Right kidney (tissue), 1 donor: Measurements from ENCODE around the gene FMNL2.

Experiments used
- DNase-seq: peaks from one replicate; pipeline ENCODE4 v3.0.0-alpha.2; 2016

FMNL2 gene

DNA sequence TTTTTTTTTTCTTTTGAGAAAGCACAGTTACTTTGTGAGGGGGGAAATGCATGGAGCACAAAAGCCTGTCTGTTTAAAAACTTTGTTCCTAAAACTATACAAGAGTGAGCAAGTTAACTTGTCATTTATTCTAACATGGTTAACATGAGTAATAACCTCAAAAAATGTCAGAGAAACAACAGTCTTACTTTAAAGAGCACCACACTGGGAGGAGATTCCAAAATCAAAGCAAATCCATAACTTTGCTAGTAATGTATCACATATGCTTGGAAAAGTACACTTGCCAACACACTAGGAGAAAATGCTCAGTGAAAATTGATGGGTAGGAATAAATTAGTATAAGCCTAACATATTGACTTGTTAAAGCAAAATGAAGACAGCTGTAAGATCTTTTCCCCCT lies 225.2 kb downstream of the FMNL2 start:
- DNase-seq: no peak

GRCh38 chr2:152560873-152561595 lies 226.1 kb downstream of the FMNL2 start:
- no peak for DNase-seq

GRCh38 chr2:152562198-152562884 lies 227.4 kb downstream of the FMNL2 start:
- DNase-seq: no peak

DNA sequence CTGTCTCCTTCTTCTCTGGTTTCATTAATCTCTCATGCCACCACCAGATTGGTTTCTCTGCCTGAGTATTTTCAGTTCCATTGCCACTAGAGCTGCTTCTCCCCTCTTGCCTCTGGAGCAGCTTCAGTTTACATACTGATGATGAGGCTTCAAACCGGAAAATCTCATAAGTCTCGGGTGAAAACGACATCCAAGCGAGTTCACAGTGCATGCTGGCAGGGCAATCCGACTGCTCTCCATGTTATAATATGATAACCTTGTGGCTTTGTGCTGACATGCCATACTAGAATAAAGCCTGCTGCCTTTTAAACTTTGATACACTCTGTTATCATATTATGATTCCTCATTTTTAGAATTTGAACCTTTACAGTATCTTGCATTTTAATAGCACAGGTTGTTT lies 228.8 kb downstream of the FMNL2 start:
- DNase-seq: no peak

GRCh38 chr2:152564754-152565551 lies 230.0 kb downstream of the FMNL2 start:
- no peak for DNase-seq

DNA sequence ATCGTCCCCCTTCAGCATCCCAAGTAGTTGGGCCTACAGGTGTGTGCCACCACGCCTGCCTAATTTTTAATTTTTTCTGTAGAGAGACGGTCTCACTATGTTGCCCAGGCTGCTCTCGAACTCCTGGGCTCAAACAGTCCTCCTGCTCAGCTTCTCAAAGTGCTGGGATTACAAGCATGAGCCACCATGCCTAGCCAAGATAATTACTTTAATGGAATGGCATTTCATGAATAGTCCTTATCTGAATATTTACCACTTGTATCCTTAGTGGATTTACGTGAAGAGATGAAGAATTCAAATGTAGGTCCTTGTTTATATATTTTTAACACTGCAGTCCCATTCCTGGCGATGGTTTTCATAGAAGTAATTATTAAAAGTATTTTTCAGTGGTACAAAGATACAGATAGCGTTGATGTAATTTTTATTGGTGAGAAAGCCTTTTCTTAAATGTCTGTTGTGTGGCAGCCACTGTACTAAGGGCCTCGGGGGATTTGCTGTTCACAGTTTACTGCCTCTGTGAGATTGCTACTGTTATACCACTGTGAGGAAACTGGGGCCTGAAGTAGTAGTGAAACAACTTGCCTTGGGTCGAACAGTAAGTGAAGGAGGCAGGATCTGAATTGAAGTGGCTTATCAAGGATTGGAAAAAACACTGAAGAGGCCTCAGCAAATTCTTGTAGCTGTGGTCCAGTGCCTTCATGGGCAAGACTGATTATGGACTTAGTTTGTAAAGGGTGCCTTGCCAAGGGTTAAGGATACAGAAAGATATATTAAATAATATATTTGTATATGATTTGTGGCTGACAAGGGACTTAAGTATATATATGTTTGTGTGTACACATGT lies 231.1 kb downstream of the FMNL2 start:
- DNase-seq: no peak

GRCh38 chr2:152566728-152567069 lies 231.7 kb downstream of the FMNL2 start:
- no peak for DNase-seq

GRCh38 chr2:152568531-152568930 lies 233.6 kb downstream of the FMNL2 start:
- DNase-seq: no peak

DNA sequence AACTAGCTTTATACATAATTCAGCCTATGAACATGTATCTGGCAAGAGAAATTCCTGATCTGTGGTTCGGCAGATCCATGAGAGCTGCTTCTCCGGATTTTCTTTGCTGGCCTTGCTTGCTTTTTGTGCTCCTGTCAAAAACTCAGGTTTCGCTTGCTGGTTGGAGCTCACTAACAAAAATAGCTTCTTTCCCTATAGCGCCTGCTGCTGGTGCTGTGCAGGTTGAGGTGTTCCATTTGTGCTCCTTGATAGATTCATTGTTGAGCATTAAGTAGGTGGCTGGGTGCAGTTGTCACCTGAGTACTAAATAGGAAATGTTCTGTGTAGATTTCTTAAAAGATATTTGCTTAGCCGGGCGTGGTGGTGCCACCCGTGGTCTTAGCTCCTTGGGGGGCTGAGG lies 234.2 kb downstream of the FMNL2 start:
- no peak for DNase-seq

- DNase-seq: no peak
These were observed 236.2 kb downstream of the FMNL2 start for GRCh38 chr2:152571048-152571766.

DNA sequence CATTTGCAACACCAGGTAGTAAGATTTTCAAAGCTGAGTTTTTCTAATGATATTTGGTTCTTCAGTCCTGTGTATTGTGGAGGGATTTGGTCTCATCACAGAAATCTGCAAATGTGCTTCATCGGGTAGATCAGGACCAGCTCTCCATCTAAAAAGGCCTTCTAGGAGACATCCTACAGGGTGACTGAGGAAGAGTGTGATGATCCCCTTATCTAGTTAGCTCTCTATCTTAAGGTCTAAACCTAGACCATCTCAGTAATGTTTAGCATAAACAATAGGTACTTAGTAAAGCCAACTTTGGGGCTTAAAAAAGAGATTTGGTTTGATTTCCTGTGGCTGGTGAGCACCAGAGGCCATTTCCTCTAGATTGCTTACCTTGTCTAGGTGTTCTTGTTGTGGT lies 237.1 kb downstream of the FMNL2 start:
- DNase-seq: no peak

- no peak for DNase-seq
These were observed 238.2 kb downstream of the FMNL2 start for GRCh38 chr2:152573168-152573567.

DNA sequence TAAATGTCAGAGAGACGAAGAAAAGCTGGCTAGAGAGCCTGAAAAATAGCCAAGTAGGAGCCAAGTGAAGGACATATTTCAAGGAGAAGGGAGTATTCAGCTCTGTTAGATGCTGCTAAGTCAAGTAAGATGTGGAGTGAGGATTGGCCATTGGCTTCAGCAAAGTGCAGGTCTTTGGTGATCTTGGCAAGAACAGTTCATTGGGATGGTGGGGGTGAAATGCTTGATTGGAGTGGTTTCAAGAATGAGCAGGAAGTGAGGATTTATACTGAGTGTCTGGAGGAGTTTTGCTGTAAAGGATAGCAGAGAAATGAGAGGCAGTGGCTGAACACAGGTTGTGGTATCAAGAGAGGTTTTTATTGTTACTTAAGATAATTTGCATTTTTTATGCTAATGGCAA lies 242.6 kb downstream of the FMNL2 start:
- no peak for DNase-seq

DNA sequence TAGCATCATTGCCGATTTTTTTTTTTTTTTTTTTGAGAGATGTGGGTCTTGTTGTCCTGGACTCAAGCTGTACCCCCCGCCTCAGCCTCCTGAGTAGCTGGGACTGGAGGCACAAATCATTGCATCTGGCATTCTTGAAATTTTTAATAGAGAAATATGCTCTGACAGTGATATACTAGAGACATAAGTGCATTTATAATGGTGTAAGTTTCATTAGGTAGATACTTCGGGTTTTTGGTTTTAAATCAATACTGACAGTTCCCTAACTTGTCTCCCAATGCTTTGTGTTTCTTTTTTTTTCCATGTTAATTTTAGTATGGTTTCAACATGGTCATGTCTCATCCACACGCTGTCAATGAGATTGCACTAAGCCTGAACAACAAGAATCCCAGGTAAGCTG lies 243.6 kb downstream of the FMNL2 start:
- DNase-seq: no peak

GRCh38 chr2:152580714-152581113 lies 245.7 kb downstream of the FMNL2 start:
- no peak for DNase-seq

DNA sequence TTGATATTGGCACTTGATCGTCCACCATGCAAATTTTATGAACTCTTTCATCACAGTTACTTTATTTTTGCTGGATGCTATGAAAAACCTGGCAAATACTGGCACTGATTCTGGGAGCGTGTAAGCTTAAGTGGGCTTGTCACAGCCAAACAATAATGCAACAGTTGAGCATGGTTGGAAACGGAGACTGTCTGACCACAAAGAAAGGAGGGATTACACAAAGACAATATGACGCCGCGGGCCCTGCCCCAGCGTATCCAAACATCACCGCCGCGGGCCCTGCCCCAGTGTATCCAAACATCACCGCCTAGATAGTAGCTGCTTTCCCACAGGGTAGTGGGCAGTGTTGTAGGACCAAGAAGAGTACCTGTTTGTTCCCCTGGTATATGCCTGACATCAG lies 246.4 kb downstream of the FMNL2 start:
- no peak for DNase-seq

DNA sequence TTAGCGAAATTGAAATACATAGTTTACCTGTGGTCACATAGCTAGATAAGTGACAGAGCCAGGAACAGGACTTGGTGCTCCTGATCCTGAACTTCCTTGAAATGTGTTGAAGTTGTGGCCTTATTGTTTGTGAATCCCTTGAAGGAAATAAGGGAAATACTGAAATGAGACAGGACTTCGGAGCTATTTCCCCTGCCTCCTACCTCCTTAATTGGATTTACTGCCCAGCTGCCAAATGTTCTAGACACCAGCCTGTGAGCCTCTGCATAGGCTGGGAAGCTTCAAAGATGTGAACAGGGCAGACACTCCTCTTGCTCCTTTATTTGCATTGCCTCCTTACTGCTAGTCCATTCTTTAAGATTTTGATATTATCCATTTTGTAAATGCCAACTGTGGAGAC lies 247.1 kb downstream of the FMNL2 start:
- DNase-seq: no peak

- no peak for DNase-seq
These were observed 248.7 kb downstream of the FMNL2 start for GRCh38 chr2:152583512-152584229.

- no peak for DNase-seq
These were observed 249.3 kb downstream of the FMNL2 start for GRCh38 chr2:152584301-152584700.

DNA sequence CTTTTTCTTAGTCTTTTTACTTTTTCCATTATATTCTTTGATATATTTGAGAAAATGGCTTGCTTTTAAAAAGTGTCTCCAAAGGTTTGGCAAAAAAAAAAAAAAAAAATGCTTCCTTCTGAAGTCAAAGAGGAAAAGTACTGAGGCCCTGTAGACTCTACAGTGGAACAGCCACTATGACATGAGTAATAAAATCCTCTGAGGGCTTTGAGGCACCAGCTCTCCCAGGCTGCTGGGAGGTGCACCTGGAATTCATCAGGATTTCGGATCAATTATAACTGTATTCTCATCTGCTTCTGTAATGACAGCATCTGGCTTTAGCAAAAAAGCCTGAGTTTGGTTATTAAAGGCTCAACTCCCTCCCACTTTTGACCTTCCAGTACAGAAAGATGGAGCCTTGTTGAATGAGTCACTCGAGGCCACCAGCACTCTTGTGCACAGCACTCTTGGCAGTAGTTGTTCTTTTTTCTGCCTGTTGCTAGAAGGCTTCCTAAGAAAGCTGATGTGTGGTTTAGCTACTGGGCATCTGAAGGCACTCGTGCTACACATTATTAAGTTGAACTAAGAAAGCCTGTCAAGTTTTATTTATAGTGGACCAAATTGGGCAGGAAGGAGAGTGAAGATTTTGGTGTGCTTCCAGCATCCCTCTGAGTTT lies 251.0 kb downstream of the FMNL2 start:
- no peak for DNase-seq
